Coronary artery (tissue), 2 donors: ENCODE data around the gene DPH1.

Experiments used
- DNase-seq: peaks from one replicate; pipeline ENCODE4 v3.0.0-alpha.2; 2017; ENCODE audit warnings: low spot score
- H3K27ac ChIP-seq, 2 donors: fragments of 200-600 bp; sonication (generic); one replicate each; pipeline ENCODE4 v1.5.1; 2016 to 2019
- H3K4me3 ChIP-seq: fragments of 200-600 bp; sonication (generic); 2 replicates; pipeline ENCODE4 v1.5.1; 2016; ENCODE audit warnings: mild to moderate bottlenecking, moderate library complexity
- CTCF ChIP-seq: fragments of 200-600 bp; sonication (generic); IDR thresholded peaks from one replicate; pipeline ENCODE4 v1.5.1; 2019; ENCODE audit warnings: antibody characterized with exemption

DPH1 gene

GRCh38 chr17:2028737-2029136 lies 1.2 kb upstream of the DPH1 start:
- Histone ChIP-seq H3K27ac (no peak overlapping the region), H3K4me3 (no peak overlapping the region)
- no peak for DNase-seq
- no peak for TF ChIP-seq CTCF

- peak overlapping the region; percentile 93 for H3K4me3 ChIP-seq
- peak overlapping the region in 1 of 2 donors; percentile 63 for H3K27ac ChIP-seq
- DNase-seq = no peak
- no peak for TF ChIP-seq CTCF
Measured at GRCh38 chr17:2030779-2031163, 818 bp downstream of the DPH1 start.

GRCh38 chr17:2033153-2033552 lies 3.2 kb downstream of the DPH1 start:
- H3K27ac ChIP-seq = no peak overlapping the region
- DNase-seq = no peak
- TF ChIP-seq CTCF = no peak
- H3K4me3 ChIP-seq = no peak overlapping the region

- Histone ChIP-seq H3K27ac (no peak overlapping the region), H3K4me3 (no peak overlapping the region)
- DNase-seq = no peak
- no peak for TF ChIP-seq CTCF
Measured at GRCh38 chr17:2034157-2034556, 4.2 kb downstream of the DPH1 start.

GRCh38 chr17:2034806-2035540 lies 5.0 kb downstream of the DPH1 start:
- TF ChIP-seq CTCF = no peak
- no peak for DNase-seq
- H3K27ac ChIP-seq = no peak overlapping the region

GRCh38 chr17:2035541-2036488 lies 5.9 kb downstream of the DPH1 start:
- no peak for TF ChIP-seq CTCF
- no peak overlapping the region for H3K27ac ChIP-seq
- DNase-seq = no peak
- H3K4me3 ChIP-seq = no peak overlapping the region

More at GRCh38 chr17:2034806-2035540, 5.0 kb downstream of the DPH1 start:
- H3K4me3 ChIP-seq = no peak overlapping the region
